ENCODE data around the gene SLC7A7.
"Not testable (repeated sequence)": the region's sequence is repeated elsewhere in the genome, so short reads cannot be mapped to it uniquely, and the experiment has no call there.

Gene SLC7A7

GRCh38 chr14:22814941-22815713, at the start of gene SLC7A7:
Gene SLC7A7, minus strand, starts transcription at chr14:22815435. Its CDS starts 2,037 bp downstream, at chr14:22813398.
- peak; percentile 78 for DNase-seq

GRCh38 chr14:22864979-22865378, 49.7 kb upstream of the SLC7A7 start:
- DNase-seq = no peak

- no peak for DNase-seq
Observed at GRCh38 chr14:22861651-22862050, 46.4 kb upstream of the SLC7A7 start.

GRCh38 chr14:22860377-22860776, 45.1 kb upstream of the SLC7A7 start:
- DNase-seq = not testable (repeated sequence)

- DNase-seq = no peak
Observed at GRCh38 chr14:22856428-22856827, 41.2 kb upstream of the SLC7A7 start.

GRCh38 chr14:22854963-22855724, 39.9 kb upstream of the SLC7A7 start:
- DNase-seq = no peak

- DNase-seq = not testable (repeated sequence)
Observed at GRCh38 chr14:22854296-22854695, 39.1 kb upstream of the SLC7A7 start.

- DNase-seq = peak; percentile 95
Observed at GRCh38 chr14:22852940-22853767, 37.9 kb upstream of the SLC7A7 start.

GRCh38 chr14:22852599-22852939, 37.3 kb upstream of the SLC7A7 start:
- DNase-seq = no peak

- not testable (repeated sequence) for DNase-seq
Observed at GRCh38 chr14:22852178-22852577, 36.9 kb upstream of the SLC7A7 start.

- DNase-seq = peak; percentile 93
Observed at GRCh38 chr14:22850944-22851764, 35.9 kb upstream of the SLC7A7 start.

- DNase-seq = peak; percentile 88
Observed at GRCh38 chr14:22849212-22849819, 34.1 kb upstream of the SLC7A7 start.

GRCh38 chr14:22848351-22849164, 33.3 kb upstream of the SLC7A7 start:
- DNase-seq = peak; percentile 97

- peak; percentile 65 for DNase-seq
Observed at GRCh38 chr14:22847661-22848341, 32.6 kb upstream of the SLC7A7 start.

GRCh38 chr14:22846811-22847307, 31.6 kb upstream of the SLC7A7 start:
- DNase-seq = no peak

GRCh38 chr14:22845821-22846625, 30.8 kb upstream of the SLC7A7 start:
- no peak for DNase-seq

- DNase-seq = no peak
Observed at GRCh38 chr14:22845103-22845394, 29.8 kb upstream of the SLC7A7 start.

GRCh38 chr14:22844221-22845102, 29.2 kb upstream of the SLC7A7 start:
- no peak for DNase-seq

Measured in femur (tissue), 1 donor.